Stimulated activated CD4-positive, alpha-beta T cell treated with anti-CD3 and anti-CD28 coated beads, Interleukin-1b, Interleukin-23, amount 100 ng/mL, for 4 hours (primary cell): Measurements from ENCODE around the gene MAP1A.

Source experiments
- DNase-seq, 2 donors: peaks; one replicate each; pipeline ENCODE4 v3.0.0-alpha.2; 2020; ENCODE audit warnings: low read depth in 2 of 2

The MAP1A gene

DNA sequence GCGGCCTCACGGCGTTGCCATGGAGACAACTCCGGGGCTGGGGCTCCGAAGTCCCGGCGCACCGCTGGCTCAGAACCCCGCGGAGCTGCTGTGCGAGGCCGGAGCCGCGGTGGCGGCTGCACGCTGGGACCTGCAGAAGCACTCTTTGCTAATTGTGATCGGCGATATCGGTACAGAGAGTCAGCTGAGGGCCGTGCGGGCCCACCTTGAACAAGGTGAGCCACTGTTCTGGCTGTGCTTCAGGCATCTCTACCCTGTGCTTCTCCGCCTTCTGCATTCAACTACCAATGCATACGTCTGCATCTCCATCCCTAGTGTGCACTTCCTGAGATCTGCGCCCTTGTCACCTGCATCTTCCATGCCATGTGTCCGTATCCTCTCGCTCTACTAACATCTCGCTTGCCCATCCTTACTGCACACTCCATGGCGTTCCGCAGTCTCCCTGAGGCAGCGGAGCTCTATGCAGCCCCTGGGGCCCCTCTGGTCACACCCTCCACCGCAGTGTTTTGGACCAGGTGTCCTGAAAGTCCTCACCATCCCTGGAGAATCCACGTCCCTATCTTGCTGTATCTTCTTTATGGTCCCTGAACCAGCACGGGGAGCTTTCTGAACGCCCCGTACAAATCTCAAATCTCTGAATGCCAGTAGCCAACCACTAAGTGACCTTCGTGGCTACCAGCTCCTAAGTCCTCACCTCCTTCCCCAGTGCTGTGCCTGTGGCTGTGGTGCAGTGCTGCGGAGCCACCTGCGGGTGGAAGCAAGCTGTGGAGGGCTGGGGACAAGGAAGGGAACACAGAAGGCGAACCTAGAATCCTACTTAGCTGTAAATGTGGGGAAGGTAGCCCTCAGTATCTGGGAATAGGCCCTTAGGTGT, 6.2 kb upstream of the MAP1A start:
- DNase-seq, result no peak

DNA sequence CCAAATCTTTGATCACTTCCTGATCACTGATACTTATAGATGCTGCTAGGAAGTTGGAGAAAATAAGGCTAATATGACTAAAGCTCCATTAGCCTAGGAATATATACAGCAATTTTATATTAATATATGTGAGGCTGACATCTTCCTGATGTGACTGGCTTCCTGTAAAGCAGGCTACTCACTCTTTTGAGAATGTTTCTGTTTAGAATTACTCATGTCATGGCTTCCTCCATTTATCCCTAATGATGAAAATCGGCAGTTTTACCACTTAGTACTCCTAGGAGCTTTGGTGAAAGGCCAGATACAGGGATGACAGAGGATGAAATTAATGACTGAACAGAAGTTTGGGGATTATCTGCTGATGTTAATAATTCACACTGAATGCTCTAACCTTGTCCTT, 3.9 kb upstream of the MAP1A start:
- no peak for DNase-seq

DNA sequence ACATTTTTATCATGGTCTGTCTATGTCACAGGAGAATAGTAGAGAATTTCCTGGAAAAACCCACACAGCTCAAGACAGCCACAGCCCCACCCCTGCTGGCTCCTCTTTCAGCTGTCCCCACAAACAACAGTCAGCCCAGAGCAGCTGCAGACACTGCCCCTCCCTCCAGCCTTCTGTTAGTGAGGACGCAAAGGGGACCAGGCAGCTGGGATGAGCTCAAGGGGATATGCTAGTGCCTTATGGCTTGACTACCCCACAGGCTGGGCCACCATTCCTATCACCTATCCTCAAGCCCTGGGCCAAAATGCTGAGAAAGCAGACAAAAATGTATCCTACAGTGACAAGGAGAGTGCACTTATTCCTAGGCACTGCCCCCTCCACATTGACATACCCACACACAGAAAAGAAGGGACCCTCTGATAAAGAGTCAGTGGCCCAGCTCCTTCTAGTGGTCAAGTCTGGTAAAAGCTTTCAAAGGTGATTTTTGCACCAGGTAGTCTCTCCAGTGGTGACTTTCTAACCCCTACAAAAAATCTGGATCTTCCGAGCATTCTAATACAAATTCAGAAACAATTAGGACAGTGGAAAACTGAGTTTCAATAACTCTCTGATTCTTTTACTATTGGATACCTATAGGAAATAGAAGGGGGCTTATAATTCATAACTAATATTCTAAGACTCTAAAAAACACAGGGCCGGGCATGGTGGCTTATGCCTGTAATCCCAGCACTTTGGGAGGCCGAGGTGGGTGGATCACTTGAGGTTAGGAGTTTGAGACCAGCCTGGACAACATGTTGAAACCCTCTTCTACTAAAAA, 3.0 kb upstream of the MAP1A start:
- no peak for DNase-seq

DNA sequence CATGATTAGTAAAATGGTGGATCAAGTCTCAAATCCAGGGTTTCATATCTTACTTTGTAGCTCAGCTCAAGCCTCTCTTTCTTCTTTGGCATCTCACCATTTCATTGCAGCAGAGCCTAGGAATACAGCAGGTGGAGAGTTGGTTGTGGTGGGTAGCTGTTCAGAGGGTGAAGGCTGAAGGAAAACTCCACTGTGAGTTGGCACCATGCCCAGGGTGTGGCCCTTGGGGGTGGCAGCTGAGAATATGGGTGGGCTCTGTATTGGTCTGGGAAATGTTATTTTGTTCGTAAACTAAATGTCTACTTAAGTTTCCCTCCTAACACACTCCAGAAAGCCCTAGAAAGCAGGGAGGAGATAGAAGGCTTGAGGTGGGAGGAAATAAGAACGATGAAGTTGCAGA, 1.7 kb upstream of the MAP1A start:
- DNase-seq, result no peak

DNA sequence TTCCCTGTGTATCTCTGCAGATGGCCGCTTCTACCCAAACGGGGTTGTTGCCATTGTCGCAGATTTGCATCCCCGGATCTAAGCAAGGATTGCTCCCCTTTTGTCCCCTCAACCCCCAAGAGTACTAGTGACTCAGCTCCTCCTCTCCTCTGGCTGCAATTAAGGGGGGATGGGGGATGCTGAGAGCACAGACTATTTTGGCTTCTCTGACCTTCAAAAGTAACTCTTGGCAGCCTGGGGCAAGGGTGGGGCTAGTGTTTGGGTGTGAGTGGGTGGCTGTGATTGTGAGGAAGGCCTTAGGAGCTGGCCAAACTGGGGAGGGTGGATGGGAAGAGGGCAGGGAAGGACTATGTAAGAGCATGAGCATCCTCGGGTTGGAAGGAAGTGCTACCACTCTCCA, 1.2 kb upstream of the MAP1A start:
- DNase-seq, result no peak

DNA sequence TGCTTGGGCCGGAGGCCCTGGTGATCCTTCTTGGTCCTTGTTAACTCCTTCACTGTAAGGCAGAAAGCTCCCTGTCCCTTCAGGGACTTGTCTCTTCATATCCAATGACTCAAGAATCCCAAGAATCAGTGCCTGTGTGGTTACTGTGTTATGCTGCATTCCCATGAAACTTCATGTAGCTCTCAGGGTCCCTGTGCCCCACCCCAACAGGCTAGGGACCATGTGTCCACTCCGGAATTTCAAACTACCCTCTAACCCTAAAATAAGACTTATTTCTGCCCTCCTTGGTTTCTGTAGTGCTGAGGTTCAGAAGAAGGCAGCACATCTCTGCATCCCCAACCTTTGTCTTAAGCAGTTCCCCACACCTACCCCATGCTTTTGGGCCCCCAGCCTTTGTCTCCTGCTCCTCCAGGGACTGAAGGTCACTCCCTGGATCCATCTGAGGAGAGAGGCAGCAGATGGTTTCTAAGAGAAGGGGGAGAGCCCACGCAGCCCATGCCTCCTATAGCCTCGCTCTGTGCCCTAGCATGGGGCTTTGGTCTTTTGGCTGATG, 531 bp upstream of the MAP1A start:
- no peak for DNase-seq

DNA sequence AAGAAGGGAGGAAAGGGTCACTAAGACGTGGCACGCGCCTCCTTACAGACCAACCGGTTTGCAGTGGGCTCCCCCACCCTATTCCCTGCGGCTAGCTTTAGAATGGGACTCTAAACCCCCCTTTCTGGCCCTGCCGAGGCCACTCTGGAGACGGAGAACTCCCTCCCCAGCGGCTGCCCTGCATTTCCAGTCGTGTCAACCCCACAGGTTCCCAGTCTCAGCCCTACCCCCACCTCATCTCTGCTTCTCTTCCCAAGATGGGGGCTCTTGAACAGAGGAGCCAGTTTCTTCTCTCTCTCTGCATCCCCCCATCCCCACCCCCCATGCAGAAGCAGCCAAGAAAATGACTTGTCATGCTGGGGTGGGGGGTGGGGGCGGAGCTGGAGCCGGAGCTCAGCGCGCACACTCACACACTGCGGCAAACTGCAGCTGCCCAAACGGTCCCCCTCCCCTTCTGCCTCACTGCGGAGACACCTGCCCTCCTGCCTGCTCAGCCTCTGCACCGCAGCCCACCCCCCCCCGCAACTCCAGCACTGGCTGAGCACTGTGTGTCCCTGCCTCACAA, 871 bp downstream of the MAP1A start:
- DNase-seq, result no peak

DNA sequence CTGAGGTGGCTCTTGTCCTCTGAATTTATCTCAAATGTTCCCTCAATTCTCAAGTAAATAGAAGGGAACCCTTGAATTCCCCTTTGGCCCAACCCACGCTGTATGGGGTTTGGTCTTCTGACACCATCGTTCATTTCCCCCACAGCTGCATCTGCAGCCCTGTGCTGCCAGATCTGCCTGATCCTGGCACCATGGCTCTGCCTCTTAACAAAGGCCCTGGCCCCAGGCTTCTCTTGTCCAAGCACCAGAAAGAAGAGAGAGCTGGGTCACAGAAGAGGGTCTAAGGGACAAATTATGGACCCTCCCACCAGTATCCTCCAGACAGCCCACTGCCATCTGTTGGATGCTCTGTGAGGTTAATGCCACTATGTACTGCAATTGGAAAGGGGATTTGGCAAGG, 1.8 kb downstream of the MAP1A start:
- DNase-seq, result no peak

DNA sequence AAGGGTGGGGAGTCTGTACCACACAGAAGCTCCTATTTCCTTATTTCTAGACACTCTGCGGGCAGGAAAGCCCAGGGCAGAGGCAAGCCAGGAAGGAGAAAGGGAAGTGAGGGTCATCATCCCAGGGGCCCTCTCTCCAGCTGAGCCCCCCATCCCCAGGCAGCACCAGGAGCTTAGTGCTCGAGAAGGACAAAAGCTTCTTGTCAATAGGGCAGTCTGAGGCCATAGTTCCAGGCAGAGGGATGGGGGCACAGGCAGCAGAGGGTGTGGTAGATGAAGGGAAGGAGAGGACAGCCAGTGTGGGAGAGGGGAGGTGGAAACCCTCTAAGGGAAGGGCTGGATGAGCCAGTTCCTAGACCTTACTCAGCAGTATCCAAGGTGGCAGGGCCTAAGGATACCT, 2.7 kb downstream of the MAP1A start:
- no peak for DNase-seq

DNA sequence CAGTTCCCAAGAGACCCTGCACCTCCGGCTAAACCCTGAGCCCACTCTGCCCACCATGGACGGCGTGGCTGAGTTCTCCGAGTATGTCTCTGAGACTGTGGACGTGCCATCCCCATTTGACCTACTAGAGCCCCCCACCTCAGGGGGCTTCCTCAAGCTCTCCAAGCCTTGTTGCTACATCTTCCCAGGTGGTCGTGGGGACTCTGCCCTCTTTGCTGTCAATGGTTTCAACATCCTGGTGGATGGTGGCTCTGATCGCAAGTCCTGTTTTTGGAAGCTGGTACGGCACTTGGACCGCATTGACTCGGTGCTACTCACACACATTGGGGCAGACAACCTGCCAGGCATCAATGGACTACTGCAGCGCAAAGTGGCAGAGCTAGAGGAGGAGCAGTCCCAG, 4.0 kb downstream of the MAP1A start:
- DNase-seq, result no peak

DNA sequence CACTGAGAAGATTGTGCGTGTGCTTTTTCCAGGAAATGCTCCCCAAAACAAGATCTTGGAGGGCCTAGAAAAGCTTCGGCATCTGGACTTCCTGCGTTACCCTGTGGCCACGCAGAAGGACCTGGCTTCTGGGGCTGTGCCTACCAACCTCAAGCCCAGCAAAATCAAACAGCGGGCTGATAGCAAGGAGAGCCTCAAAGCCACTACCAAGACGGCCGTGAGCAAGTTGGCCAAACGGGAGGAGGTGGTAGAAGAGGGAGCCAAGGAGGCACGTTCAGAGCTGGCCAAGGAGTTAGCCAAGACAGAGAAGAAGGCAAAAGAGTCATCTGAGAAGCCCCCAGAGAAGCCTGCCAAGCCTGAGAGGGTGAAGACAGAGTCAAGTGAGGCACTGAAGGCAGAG, 4.8 kb downstream of the MAP1A start:
- DNase-seq, result no peak

DNA sequence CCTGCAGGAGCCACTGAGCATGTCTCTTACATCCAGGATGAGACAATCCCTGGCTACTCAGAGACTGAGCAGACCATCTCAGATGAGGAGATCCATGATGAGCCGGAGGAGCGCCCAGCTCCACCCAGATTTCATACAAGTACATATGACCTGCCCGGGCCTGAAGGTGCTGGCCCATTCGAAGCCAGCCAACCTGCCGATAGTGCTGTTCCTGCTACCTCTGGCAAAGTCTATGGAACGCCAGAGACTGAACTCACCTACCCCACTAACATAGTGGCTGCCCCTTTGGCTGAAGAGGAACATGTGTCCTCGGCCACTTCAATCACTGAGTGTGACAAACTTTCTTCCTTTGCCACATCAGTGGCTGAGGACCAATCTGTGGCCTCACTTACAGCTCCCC, 6.2 kb downstream of the MAP1A start:
- DNase-seq, result no peak

DNA sequence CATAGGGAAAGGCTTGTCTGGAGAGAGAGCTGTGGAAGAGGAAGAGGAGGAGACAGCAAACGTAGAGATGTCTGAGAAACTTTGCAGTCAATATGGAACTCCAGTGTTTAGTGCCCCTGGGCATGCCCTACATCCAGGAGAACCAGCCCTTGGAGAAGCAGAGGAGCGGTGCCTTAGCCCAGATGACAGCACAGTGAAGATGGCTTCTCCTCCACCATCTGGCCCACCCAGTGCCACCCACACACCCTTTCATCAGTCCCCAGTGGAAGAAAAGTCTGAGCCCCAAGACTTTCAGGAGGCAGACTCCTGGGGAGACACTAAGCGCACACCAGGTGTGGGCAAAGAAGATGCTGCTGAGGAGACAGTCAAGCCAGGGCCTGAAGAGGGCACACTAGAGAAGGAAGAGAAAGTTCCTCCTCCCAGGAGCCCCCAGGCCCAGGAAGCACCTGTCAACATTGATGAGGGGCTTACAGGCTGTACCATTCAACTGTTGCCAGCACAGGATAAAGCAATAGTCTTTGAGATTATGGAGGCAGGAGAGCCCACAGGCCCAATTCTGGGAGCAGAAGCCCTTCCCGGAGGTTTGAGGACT, 6.9 kb downstream of the MAP1A start:
- DNase-seq, result no peak

DNA sequence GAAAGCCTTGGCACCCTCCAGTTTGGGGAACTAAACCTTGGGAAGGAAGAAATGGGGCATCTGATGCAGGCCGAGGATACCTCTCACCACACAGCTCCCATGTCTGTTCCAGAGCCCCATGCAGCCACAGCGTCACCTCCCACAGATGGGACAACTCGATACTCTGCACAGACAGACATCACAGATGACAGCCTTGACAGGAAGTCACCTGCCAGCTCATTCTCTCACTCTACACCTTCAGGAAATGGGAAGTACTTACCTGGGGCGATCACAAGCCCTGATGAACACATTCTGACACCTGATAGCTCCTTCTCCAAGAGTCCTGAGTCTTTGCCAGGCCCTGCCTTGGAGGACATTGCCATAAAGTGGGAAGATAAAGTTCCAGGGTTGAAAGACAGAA, 7.7 kb downstream of the MAP1A start:
- DNase-seq, result no peak

DNA sequence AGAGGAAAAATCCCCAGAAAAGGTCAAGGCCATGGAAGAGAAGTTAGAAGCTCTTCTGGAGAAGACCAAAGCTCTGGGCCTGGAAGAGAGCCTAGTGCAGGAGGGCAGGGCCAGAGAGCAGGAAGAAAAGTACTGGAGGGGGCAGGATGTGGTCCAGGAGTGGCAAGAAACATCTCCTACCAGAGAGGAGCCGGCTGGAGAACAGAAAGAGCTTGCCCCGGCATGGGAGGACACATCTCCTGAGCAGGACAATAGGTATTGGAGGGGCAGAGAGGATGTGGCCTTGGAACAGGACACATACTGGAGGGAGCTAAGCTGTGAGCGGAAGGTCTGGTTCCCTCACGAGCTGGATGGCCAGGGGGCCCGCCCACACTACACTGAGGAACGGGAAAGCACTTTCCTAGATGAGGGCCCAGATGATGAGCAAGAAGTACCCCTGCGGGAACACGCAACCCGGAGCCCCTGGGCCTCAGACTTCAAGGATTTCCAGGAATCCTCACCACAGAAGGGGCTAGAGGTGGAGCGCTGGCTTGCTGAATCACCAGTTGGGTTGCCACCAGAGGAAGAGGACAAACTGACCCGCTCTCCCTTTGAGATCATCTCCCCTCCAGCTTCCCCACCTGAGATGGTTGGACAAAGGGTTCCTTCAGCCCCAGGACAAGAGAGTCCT, 9.0 kb downstream of the MAP1A start:
- DNase-seq, result no peak

DNA sequence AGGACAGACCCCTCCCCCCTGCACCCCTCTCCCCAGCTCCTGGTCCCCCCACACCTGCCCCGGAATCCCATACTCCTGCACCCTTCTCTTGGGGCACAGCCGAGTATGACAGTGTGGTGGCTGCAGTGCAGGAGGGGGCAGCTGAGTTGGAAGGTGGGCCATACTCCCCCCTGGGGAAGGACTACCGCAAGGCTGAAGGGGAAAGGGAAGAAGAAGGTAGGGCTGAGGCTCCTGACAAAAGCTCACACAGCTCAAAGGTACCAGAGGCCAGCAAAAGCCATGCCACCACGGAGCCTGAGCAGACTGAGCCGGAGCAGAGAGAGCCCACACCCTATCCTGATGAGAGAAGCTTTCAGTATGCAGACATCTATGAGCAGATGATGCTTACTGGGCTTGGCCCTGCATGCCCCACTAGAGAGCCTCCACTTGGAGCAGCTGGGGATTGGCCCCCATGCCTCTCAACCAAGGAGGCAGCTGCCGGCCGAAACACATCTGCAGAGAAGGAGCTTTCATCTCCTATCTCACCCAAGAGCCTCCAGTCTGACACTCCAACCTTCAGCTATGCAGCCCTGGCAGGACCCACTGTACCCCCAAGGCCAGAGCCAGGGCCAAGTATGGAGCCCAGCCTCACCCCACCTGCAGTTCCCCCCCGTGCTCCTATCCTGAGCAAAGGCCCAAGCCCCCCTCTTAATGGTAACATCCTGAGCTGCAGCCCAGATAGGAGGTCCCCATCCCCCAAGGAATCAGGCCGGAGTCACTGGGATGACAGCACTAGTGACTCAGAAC, 9.8 kb downstream of the MAP1A start:
- no peak for DNase-seq

DNA sequence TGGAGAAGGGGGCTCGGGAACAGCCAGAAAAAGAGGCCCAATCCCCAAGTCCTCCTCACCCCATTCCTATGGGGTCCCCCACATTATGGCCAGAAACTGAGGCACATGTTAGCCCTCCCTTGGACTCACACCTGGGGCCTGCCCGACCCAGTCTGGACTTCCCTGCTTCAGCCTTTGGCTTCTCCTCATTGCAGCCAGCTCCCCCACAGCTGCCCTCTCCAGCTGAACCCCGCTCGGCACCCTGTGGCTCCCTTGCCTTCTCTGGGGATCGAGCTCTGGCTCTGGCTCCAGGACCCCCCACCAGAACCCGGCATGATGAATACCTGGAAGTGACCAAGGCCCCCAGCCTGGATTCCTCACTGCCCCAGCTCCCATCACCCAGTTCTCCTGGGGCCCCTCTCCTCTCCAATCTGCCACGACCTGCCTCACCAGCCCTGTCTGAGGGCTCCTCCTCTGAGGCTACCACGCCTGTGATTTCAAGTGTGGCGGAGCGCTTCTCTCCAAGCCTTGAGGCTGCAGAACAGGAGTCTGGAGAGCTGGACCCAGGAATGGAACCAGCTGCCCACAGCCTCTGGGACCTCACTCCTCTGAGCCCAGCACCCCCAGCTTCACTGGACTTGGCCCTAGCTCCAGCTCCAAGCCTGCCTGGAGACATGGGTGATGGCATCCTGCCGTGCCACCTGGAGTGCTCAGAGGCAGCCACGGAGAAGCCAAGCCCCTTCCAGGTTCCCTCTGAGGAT, 10.6 kb downstream of the MAP1A start:
- no peak for DNase-seq

DNA sequence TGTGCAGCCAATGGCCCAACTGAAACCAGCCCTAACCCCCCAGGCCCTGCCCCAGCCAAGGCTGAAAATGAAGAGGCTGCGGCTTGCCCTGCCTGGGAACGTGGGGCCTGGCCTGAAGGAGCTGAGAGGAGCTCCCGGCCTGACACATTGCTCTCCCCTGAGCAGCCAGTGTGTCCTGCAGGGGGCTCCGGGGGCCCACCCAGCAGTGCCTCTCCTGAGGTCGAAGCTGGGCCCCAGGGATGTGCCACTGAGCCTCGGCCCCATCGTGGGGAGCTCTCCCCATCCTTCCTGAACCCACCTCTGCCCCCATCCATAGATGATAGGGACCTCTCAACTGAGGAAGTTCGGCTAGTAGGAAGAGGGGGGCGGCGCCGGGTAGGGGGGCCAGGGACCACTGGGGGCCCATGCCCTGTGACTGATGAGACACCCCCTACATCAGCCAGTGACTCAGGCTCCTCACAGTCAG, 11.2 kb downstream of the MAP1A start:
- DNase-seq, result no peak

DNA sequence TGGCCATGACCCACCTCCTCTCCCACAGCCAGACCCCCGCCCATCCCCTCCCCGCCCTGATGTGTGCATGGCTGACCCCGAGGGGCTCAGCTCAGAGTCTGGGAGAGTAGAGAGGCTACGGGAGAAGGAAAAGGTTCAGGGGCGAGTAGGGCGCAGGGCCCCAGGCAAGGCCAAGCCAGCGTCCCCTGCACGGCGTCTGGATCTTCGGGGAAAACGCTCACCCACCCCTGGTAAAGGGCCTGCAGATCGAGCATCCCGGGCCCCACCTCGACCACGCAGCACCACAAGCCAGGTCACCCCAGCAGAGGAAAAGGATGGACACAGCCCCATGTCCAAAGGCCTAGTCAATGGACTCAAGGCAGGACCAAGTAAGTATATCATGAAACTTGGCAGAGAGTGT, 11.7 kb downstream of the MAP1A start:
- DNase-seq, result no peak
